C4-2B (cell line): ENCODE data around the gene VPS13A.
"Not testable (repeated sequence)": the region's sequence is repeated elsewhere in the genome, so short reads cannot be mapped to it uniquely, and the experiment has no call there.

Experiments
- H3K27ac ChIP-seq: fragments of 450-650 bp; 2 replicates; pipeline ENCODE4 v1.5.1; 2017
- CTCF ChIP-seq: fragments of 450-650 bp; conservative IDR thresholded peaks from 2 replicates; pipeline ENCODE4 v1.5.1; 2017; ENCODE audit warnings: mild to moderate bottlenecking
- ZFX ChIP-seq: fragments of 450-650 bp; IDR thresholded peaks from 2 replicates; pipeline ENCODE4 v1.6.1; 2017

The VPS13A gene

GRCh38 chr9:77221431-77221830 lies 44.1 kb downstream of the VPS13A start:
- H3K27ac ChIP-seq = no peak overlapping the region
- TF ChIP-seq ZFX (no peak), CTCF (no peak)

- TF ChIP-seq ZFX (no peak), CTCF (no peak)
- H3K27ac ChIP-seq = no peak overlapping the region
Measured at GRCh38 chr9:77224746-77225312, 47.5 kb downstream of the VPS13A start.

- H3K27ac ChIP-seq = no peak overlapping the region
- TF ChIP-seq CTCF (no peak), ZFX (no peak)
Measured at GRCh38 chr9:77236693-77237092, 59.4 kb downstream of the VPS13A start.

GRCh38 chr9:77237896-77238295 lies 60.6 kb downstream of the VPS13A start:
- H3K27ac ChIP-seq = no peak overlapping the region
- TF ChIP-seq ZFX = no peak
- TF ChIP-seq CTCF = no peak

- H3K27ac ChIP-seq = no peak overlapping the region
- no peak for TF ChIP-seq ZFX
- no peak for TF ChIP-seq CTCF
Measured at GRCh38 chr9:77251050-77251449, 73.7 kb downstream of the VPS13A start.

- TF ChIP-seq CTCF = no peak
- TF ChIP-seq ZFX = no peak
- H3K27ac ChIP-seq = no peak overlapping the region
Measured at GRCh38 chr9:77257275-77257674, 79.9 kb downstream of the VPS13A start.

GRCh38 chr9:77261605-77262004 lies 84.3 kb downstream of the VPS13A start:
- H3K27ac ChIP-seq = no peak overlapping the region
- TF ChIP-seq CTCF = no peak
- TF ChIP-seq ZFX = no peak

GRCh38 chr9:77267762-77268161 lies 90.4 kb downstream of the VPS13A start:
- H3K27ac ChIP-seq = not testable (repeated sequence)
